ENCODE data around the gene BICD1.

GRCh38 chr12:32126720-32127119 is 20.1 kb downstream of the BICD1 start:
- TF ChIP-seq, protein P1, sequence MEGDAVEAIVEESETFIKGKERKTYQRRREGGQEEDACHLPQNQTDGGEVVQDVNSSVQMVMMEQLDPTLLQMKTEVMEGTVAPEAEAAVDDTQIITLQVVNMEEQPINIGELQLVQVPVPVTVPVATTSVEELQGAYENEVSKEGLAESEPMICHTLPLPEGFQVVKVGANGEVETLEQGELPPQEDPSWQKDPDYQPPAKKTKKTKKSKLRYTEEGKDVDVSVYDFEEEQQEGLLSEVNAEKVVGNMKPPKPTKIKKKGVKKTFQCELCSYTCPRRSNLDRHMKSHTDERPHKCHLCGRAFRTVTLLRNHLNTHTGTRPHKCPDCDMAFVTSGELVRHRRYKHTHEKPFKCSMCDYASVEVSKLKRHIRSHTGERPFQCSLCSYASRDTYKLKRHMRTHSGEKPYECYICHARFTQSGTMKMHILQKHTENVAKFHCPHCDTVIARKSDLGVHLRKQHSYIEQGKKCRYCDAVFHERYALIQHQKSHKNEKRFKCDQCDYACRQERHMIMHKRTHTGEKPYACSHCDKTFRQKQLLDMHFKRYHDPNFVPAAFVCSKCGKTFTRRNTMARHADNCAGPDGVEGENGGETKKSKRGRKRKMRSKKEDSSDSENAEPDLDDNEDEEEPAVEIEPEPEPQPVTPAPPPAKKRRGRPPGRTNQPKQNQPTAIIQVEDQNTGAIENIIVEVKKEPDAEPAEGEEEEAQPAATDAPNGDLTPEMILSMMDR (IDR thresholded peaks at IDR 0.05; ENCODE audit: insufficient read depth, low read length) = no peak
- TF ChIP-seq, protein P2, sequence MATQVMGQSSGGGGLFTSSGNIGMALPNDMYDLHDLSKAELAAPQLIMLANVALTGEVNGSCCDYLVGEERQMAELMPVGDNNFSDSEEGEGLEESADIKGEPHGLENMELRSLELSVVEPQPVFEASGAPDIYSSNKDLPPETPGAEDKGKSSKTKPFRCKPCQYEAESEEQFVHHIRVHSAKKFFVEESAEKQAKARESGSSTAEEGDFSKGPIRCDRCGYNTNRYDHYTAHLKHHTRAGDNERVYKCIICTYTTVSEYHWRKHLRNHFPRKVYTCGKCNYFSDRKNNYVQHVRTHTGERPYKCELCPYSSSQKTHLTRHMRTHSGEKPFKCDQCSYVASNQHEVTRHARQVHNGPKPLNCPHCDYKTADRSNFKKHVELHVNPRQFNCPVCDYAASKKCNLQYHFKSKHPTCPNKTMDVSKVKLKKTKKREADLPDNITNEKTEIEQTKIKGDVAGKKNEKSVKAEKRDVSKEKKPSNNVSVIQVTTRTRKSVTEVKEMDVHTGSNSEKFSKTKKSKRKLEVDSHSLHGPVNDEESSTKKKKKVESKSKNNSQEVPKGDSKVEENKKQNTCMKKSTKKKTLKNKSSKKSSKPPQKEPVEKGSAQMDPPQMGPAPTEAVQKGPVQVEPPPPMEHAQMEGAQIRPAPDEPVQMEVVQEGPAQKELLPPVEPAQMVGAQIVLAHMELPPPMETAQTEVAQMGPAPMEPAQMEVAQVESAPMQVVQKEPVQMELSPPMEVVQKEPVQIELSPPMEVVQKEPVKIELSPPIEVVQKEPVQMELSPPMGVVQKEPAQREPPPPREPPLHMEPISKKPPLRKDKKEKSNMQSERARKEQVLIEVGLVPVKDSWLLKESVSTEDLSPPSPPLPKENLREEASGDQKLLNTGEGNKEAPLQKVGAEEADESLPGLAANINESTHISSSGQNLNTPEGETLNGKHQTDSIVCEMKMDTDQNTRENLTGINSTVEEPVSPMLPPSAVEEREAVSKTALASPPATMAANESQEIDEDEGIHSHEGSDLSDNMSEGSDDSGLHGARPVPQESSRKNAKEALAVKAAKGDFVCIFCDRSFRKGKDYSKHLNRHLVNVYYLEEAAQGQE (IDR thresholded peaks at IDR 0.05; ENCODE audit: insufficient replicate concordance, low read depth) = no peak
- TF ChIP-seq POLR2AphosphoS5 (IDR thresholded peaks at IDR 0.05; ENCODE audit: low read depth) = no peak

Measured in HL-60 (cell line).